ENCODE results near the gene CFAP65.

GRCh38 chr2:219045937-219046550 lies 4.7 kb upstream of the CFAP65 start:
- no peak for TF ChIP-seq CTCF (IDR thresholded peaks at IDR 0.05; ENCODE audit: low read depth, low read length, poor library complexity, severe bottlenecking)
- TF ChIP-seq EZH2phosphoT487 (IDR thresholded peaks at IDR 0.05; ENCODE audit: borderline replicate concordance, low read length): no peak
